Subcutaneous adipose tissue (tissue), 4 donors: ENCODE results near the gene CDCP1. TPM values are rescaled to one million over a fixed set of nuclear protein-coding genes. Genes with fewer than 3 reads are reported as not detected.

Experiments
- total RNA-seq, 4 donors: library from RNA; depleted of rRNA; stranded (reverse); fragments of >200 nt; gene quantifications; one replicate each; pipeline ENCODE4 v1.1.0, GENCODE V29; 2016
- TF ChIP-seq, protein P1 (sequence below): fragments of 450-650 bp; IDR thresholded peaks from one replicate; pipeline ENCODE4 v1.5.1; 2016; ENCODE audit warnings: low read depth, mild to moderate bottlenecking, control low read depth, antibody characterized with exemption, moderate library complexity

The CDCP1 gene
- total RNA-seq, 4 donors from 2014 or later: 0.19 to 11.6 (median 2.1) TPM

DNA sequence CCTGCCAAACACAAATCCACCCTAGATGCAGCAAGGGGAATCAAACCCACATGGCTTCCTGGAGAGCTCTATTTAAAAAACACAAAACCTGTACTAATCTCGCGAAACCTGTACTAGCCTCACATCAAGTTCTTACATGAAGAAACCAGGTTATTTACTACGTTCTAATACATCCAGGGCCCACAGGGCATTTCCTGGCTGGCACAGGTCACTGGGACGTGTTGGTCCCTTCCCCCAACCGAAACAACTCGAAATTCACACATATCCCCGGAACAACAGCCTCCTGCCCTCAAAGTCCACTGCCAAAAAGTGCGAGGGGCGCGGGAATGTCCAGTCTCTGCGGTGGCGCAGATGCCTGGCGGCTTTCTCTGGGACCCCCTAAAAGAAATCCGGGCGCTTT is 955 bp downstream of the CDCP1 start:
- TF ChIP-seq, protein P1, sequence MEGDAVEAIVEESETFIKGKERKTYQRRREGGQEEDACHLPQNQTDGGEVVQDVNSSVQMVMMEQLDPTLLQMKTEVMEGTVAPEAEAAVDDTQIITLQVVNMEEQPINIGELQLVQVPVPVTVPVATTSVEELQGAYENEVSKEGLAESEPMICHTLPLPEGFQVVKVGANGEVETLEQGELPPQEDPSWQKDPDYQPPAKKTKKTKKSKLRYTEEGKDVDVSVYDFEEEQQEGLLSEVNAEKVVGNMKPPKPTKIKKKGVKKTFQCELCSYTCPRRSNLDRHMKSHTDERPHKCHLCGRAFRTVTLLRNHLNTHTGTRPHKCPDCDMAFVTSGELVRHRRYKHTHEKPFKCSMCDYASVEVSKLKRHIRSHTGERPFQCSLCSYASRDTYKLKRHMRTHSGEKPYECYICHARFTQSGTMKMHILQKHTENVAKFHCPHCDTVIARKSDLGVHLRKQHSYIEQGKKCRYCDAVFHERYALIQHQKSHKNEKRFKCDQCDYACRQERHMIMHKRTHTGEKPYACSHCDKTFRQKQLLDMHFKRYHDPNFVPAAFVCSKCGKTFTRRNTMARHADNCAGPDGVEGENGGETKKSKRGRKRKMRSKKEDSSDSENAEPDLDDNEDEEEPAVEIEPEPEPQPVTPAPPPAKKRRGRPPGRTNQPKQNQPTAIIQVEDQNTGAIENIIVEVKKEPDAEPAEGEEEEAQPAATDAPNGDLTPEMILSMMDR: no peak

DNA sequence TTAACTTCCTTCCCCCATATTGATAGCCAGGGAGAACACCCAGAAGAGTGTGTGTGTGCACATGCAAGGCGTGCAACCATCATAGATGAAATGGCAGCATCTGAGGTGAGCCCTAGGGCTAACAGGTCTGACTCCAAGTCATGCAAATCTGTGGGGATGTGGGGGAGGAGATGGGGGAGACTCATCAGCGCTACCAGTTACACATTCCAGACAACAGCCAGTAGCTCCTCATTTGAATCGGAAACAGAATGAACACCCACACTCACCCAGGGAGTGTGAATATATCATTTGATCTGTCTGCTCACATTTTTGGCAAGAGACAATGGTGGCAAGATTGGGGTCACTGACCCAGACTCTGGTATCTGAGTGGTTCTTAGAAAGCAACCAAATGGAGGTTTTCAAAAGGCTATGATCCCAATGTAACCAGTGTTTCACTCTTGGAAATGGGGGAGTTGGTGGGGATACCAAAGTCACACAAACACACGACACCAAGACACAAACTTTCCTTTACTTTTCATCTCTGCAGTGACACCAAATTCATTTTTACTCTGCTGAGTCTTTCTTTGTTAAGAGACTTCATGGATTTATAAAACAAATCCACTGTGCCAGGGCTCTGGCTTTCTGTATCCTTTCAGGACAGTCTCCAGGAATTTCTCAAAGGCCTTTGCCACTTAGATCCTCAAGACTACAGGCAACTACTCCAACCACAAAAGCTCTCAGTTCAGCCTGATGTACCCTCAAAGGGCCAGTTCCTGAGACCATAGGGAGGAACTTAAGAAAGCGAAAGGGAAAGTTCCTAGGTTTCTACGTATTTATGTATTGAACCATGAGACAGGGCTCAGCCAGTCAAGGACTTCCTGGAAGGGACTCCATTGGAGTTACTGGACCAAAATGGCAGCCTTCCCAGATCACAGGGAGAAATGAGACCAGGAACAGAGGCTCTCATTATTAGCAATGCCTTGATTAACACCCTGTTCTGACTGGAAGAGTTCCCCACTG is 2.2 kb downstream of the CDCP1 start:
- TF ChIP-seq, protein P1: no peak

DNA sequence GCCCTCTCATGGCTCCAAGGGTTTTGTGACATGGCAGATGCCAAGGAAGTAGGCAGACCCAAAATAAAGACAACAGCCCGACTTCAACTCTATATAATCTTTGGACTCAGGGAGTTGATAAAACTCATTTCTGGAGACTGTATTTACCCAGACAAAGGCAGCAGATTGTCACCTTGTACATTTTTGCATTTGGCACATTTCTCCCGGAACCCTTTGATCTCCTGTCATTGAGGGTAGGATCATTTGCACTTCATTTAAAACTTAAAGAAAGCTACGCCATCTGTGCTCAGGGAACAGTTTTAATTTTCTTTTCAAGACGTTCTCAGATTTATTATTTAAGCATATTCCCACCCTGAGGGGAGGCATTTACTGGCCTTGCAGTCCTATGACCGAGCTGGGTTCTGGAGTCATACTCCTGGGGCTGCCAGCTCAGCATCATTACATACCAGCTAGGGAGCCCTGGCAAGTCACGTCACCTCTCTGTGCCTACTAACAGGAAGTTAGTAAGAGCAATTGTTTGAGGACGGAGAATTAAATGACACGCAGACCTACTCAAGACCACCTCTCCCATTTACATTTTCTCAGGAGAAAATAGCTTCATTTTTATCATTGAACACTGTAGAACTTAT is 5.9 kb downstream of the CDCP1 start:
- TF ChIP-seq, protein P1: no peak

DNA sequence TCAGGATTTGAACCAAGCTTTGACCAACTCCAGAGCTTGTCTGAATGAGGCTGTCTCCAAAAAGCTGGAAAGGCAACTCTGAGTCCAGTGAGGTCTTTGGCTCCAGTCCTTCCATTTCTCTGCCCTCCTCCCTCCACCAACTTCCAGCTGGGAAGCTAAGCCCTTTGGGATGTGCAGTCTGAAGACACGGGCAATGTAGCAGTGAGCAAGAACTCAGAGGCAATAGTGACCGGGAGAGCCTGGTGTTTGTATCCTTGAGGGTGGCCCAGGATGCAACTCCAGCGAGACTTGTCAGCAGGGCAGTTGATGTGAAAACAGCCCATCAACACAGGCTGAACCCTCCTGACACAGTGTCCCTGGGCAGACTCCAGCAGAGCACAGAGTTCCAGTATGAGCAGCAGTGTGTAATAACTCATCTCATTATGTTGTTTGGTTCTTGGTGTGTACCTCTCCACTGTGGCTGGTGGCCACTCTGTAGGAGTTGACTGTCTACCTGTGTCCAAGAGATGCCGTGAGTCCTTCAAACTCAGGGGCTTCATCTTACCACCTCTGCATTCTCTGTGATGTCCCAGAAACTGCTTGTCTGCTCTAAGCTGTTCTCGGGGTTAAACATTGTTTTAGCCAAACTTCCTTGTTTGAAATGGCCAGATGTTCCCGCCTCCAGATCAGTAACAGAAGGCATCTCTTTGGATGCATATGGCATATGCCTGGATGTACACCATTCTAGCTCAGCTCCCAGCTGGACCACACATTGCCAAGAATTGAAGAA is 6.6 kb downstream of the CDCP1 start:
- TF ChIP-seq, protein P1: no peak

DNA sequence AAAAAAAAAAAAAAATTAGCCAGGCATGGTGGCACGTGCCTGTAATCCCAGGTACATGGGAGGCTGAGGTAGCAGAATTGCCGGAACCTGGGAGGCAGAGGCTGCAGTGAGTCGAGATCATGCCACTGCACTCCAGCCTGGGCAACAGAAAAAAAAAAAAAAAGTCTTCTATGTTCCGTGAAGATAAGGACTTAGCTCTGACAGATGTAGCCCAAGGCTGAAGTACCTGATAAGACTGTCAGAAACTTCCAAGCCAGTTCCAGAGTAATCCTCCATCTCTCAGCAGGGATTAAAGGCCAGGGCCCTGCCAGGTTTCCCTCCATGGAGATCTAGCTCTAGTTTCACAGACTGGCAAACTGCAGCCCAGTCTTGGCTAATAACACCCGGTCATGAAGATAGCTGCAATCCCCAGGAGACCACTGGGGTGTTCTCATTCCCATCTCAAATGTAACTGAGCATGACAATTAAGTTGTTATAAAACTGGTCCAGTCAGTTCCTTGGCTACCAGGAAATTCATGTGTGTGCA is 8.5 kb downstream of the CDCP1 start:
- TF ChIP-seq, protein P1: no peak

DNA sequence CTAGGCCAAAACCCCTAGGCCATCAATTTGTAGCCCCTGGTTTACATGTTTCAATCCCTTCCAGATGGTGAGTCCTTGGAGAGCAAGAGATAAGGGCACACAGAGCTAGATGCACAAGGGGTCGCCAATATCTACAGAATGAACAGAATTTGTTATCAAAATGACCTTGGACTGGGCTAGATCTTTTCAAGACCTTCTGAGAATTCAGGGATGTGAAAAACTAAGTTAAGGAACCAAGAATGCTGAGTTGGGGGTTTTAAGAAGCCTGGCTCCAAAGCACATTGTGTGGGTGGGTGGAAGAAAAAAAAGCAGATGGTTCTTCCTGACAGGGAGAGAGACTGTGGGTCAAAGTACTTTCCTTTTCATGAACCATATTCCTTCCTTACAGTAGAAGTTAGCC is 10.2 kb downstream of the CDCP1 start:
- TF ChIP-seq, protein P1: no peak
